ENCODE results near the gene HSH2D.
"Not testable (repeated sequence)": the region's sequence is repeated elsewhere in the genome, so short reads cannot be mapped to it uniquely, and the experiment has no call there.

HSH2D gene

GRCh38 chr19:16170134-16170533 is 26.6 kb downstream of the HSH2D start:
- Histone ChIP-seq H3K27ac (ENCODE audit: low read depth, low read length, poor library complexity, severe bottlenecking) (no peak overlapping the region), H3K27me3 (ENCODE audit: insufficient read depth, low read length) (no peaks in the 10 kb centered on the region), H3K4me2 (ENCODE audit: low read length) (no peak overlapping the region), H3K9me2 (ENCODE audit: low read depth, low read length) (no peaks in the 10 kb centered on the region), H4K20me1 (ENCODE audit: insufficient read depth, low read length) (no peaks in the 10 kb centered on the region), H3K9ac (ENCODE audit: low read length) (no peak overlapping the region), H3K4me3 (ENCODE audit: low read depth, low read length, poor library complexity, severe bottlenecking) (no peak overlapping the region), H3K36me3 (ENCODE audit: insufficient read depth, low read length) (no peaks in the 10 kb centered on the region; the same call in 1 of the 2 replicates), H3K9me3 (ENCODE audit: low read length) (0 out of 2 replicates have a peak, but pooled peaks cover 2% of the 10 kb centered on the region), H3K79me2 (ENCODE audit: insufficient read depth, low read length) (no peaks in the 10 kb centered on the region), H3K4me1 (ENCODE audit: insufficient read depth, low read length, severe bottlenecking) (no peaks in the 10 kb centered on the region), H2AFZ (ENCODE audit: low read length) (no peak overlapping the region), H3F3A (ENCODE audit: insufficient read depth, low read length) (no peaks in the 10 kb centered on the region)
- TF ChIP-seq EZH2 (IDR thresholded peaks at IDR 0.05; ENCODE audit: borderline replicate concordance, low read length): no peak
- no peak for TF ChIP-seq CTCF (IDR thresholded peaks at IDR 0.05; ENCODE audit: low read length)

- Histone ChIP-seq H3K36me3 (ENCODE audit: insufficient read depth, low read length) (no peaks in the 10 kb centered on the region; the same call in 1 of the 2 replicates), H3K4me3 (ENCODE audit: low read depth, low read length, poor library complexity, severe bottlenecking) (no peak overlapping the region), H4K20me1 (ENCODE audit: insufficient read depth, low read length) (no peaks in the 10 kb centered on the region), H2AFZ (ENCODE audit: low read length) (no peak overlapping the region), H3K9ac (ENCODE audit: low read length) (no peak overlapping the region), H3K9me2 (ENCODE audit: low read depth, low read length) (no peaks in the 10 kb centered on the region), H3F3A (ENCODE audit: insufficient read depth, low read length) (no peaks in the 10 kb centered on the region), H3K4me1 (ENCODE audit: insufficient read depth, low read length, severe bottlenecking) (no peaks in the 10 kb centered on the region), H3K27me3 (ENCODE audit: insufficient read depth, low read length) (no peaks in the 10 kb centered on the region; the same call in 1 of the 2 replicates), H3K79me2 (ENCODE audit: insufficient read depth, low read length) (no peaks in the 10 kb centered on the region), H3K27ac (ENCODE audit: low read depth, low read length, poor library complexity, severe bottlenecking) (no peak overlapping the region), H3K9me3 (ENCODE audit: low read length) (0 out of 2 replicates have a peak, but pooled peaks cover 2% of the 10 kb centered on the region), H3K4me2 (ENCODE audit: low read length) (no peak overlapping the region)
- TF ChIP-seq CTCF (IDR thresholded peaks at IDR 0.05; ENCODE audit: low read length) (no peak), EZH2 (IDR thresholded peaks at IDR 0.05; ENCODE audit: borderline replicate concordance, low read length) (no peak)
Observed at GRCh38 chr19:16175954-16176353, 32.5 kb downstream of the HSH2D start.

- not testable (repeated sequence) for H3K9ac ChIP-seq (ENCODE audit: low read length); H3F3A ChIP-seq (ENCODE audit: insufficient read depth, low read length); H3K79me2 ChIP-seq (ENCODE audit: insufficient read depth, low read length); H4K20me1 ChIP-seq (ENCODE audit: insufficient read depth, low read length); H3K4me2 ChIP-seq (ENCODE audit: low read length); H2AFZ ChIP-seq (ENCODE audit: low read length); H3K27me3 ChIP-seq (ENCODE audit: insufficient read depth, low read length); H3K36me3 ChIP-seq (ENCODE audit: insufficient read depth, low read length); H3K9me2 ChIP-seq (ENCODE audit: low read depth, low read length); H3K4me3 ChIP-seq (ENCODE audit: low read depth, low read length, poor library complexity, severe bottlenecking); H3K9me3 ChIP-seq (ENCODE audit: low read length); H3K27ac ChIP-seq (ENCODE audit: low read depth, low read length, poor library complexity, severe bottlenecking)
- peaks cover 13% of the 10 kb centered on the region for H3K4me1 ChIP-seq (ENCODE audit: insufficient read depth, low read length, severe bottlenecking)
Observed at GRCh38 chr19:16178866-16179265, 35.4 kb downstream of the HSH2D start.

GRCh38 chr19:16180611-16181010 is 37.1 kb downstream of the HSH2D start:
- no peak for TF ChIP-seq EZH2 (IDR thresholded peaks at IDR 0.05; ENCODE audit: borderline replicate concordance, low read length)
- TF ChIP-seq CTCF (IDR thresholded peaks at IDR 0.05; ENCODE audit: low read length): no peak
- H3K79me2 ChIP-seq (ENCODE audit: insufficient read depth, low read length): no peaks in the 10 kb centered on the region
- no peaks in the 10 kb centered on the region; the same call in 1 of the 2 replicates for H3F3A ChIP-seq (ENCODE audit: insufficient read depth, low read length)
- no peaks in the 10 kb centered on the region; the same call in 1 of the 2 replicates for H3K27me3 ChIP-seq (ENCODE audit: insufficient read depth, low read length)
- H3K4me2 ChIP-seq (ENCODE audit: low read length): no peak overlapping the region
- H3K27ac ChIP-seq (ENCODE audit: low read depth, low read length, poor library complexity, severe bottlenecking): no peak overlapping the region
- peaks cover 18% of the 10 kb centered on the region for H3K4me1 ChIP-seq (ENCODE audit: insufficient read depth, low read length, severe bottlenecking)
- no peak overlapping the region for H2AFZ ChIP-seq (ENCODE audit: low read length)
- no peak overlapping the region for H3K4me3 ChIP-seq (ENCODE audit: low read depth, low read length, poor library complexity, severe bottlenecking)
- H3K9me3 ChIP-seq (ENCODE audit: low read length): no peaks in the 10 kb centered on the region
- H4K20me1 ChIP-seq (ENCODE audit: insufficient read depth, low read length): no peaks in the 10 kb centered on the region
- no peaks in the 10 kb centered on the region for H3K9me2 ChIP-seq (ENCODE audit: low read depth, low read length)
- no peaks in the 10 kb centered on the region; the same call in 1 of the 2 replicates for H3K36me3 ChIP-seq (ENCODE audit: insufficient read depth, low read length)
- H3K9ac ChIP-seq (ENCODE audit: low read length): no peak overlapping the region
